Measurements from ENCODE around the gene KCNIP4. TPM values are rescaled to one million over a fixed set of nuclear protein-coding genes. Genes with fewer than 3 reads are reported as not detected.

Gene KCNIP4
- total and polyA plus RNA-seq, 2 of the 8 experiments (the other 6 are each of a cell fraction or from before 2014, with no cell fraction given) = 0.06 TPM; not detected in 1

GRCh38 chr4:21962691-21963090, 14.1 kb upstream of the KCNIP4 start (continued):
- TF ChIP-seq CHD7 (IDR thresholded peaks at IDR 0.05; ENCODE audit: insufficient replicate concordance, low read length) (no peak), EP300 (IDR thresholded peaks at IDR 0.05; ENCODE audit: borderline replicate concordance in 1 of 2, low read depth in 2 of 2, low read length in 2 of 2) (no peak), NANOG (IDR thresholded peaks at IDR 0.05; ENCODE audit: insufficient read depth, low read depth, low read length, poor library complexity, severe bottlenecking) (no peak), POU5F1 (IDR thresholded peaks at IDR 0.05; ENCODE audit: low read depth, low read length) (no peak), SAP30 (IDR thresholded peaks at IDR 0.05; ENCODE audit: insufficient read depth, insufficient replicate concordance, low read length) (no peak), TAF1 (IDR thresholded peaks at IDR 0.05; ENCODE audit: low read depth, low read length) (no peak), SP4 (IDR thresholded peaks at IDR 0.05; ENCODE audit: low read length) (no peak), SIRT6 (IDR thresholded peaks at IDR 0.05; ENCODE audit: low read length) (no peak), HDAC2 (IDR thresholded peaks at IDR 0.05; ENCODE audit: borderline replicate concordance in 1 of 2, low read depth in 2 of 2, low read length in 2 of 2) (no peak), CREB1 (IDR thresholded peaks at IDR 0.05) (no peak), MAFK (IDR thresholded peaks at IDR 0.05; ENCODE audit: low read depth, low read length) (no peak), CTBP2 (IDR thresholded peaks at IDR 0.05; ENCODE audit: borderline replicate concordance, insufficient read depth, insufficient read length, low read length) (no peak)

Data from H1 (cell line).